Measurements from ENCODE around the gene CTIF.

DNA sequence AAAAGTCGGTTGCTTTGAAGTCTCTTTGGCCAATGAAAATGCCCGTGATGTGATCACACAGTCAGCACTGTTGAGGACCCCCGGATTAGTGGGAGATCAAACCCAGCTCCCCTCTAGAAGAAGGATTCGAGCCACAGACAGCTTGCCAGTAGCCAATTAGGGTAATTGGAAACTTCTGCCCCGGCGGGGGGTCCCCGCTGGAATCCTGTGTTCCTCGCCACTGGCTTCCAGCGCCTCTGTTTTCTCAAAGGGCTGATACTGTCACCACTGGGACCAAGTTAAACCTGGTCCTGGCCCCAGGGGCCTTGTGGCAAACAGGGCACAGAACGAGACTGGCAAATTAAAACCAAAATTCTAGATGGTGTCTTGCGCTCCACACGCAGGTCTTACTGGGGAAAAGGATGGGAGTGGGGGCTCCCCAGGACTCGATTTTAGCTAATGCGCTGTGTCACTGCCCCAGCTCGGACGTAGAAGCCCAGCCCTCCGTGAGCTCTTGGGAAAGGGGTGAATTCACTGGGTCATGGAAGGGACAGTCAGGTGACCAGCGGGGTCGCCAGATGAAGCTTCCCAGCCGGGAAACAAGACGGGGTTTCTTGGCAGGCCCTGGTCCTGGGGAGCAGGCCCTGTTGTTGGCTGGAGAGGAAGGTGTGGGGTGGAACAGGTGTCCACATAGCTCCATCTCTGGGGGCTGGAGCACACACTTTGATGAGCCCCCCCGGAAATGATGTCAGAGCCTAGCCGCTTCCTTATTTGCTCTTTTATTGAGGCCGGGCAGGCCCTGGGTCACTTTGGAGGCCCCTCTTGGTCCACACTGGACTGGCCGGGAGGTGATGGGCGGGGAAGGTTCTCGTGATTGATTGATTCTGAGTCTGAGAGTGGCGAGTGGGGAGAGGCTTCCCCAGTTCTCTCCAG is 321.7 kb downstream of the CTIF start:
- no peak for TF ChIP-seq EZH2 (IDR thresholded peaks at IDR 0.05; ENCODE audit: low read length, missing control alignments)
- TF ChIP-seq, protein P1, sequence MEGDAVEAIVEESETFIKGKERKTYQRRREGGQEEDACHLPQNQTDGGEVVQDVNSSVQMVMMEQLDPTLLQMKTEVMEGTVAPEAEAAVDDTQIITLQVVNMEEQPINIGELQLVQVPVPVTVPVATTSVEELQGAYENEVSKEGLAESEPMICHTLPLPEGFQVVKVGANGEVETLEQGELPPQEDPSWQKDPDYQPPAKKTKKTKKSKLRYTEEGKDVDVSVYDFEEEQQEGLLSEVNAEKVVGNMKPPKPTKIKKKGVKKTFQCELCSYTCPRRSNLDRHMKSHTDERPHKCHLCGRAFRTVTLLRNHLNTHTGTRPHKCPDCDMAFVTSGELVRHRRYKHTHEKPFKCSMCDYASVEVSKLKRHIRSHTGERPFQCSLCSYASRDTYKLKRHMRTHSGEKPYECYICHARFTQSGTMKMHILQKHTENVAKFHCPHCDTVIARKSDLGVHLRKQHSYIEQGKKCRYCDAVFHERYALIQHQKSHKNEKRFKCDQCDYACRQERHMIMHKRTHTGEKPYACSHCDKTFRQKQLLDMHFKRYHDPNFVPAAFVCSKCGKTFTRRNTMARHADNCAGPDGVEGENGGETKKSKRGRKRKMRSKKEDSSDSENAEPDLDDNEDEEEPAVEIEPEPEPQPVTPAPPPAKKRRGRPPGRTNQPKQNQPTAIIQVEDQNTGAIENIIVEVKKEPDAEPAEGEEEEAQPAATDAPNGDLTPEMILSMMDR (conservative IDR thresholded peaks at IDR 0.05 in 1 of 2, IDR thresholded peaks at IDR 0.05 in 1 of 2; ENCODE audit: low read depth in 1 of 2, low read length in 2 of 2): no peak
